Ishikawa (cell line): ENCODE results near the gene NWD2.

Experiments
- CEBPB ChIP-seq: IDR thresholded peaks from 2 replicates; pipeline ENCODE4 v1.6.1; 2012
- CREB1 ChIP-seq: IDR thresholded peaks from 2 replicates; pipeline ENCODE4 v1.6.1; 2012; ENCODE audit warnings: low read depth
- EGR1 ChIP-seq: IDR thresholded peaks from 2 replicates; pipeline ENCODE4 v1.6.1; 2012
- EP300 ChIP-seq: IDR thresholded peaks from 2 replicates; pipeline ENCODE4 v1.6.1; 2012; ENCODE audit warnings: borderline replicate concordance
- FOXM1 ChIP-seq: IDR thresholded peaks from 2 replicates; pipeline ENCODE4 v1.6.1; 2012; ENCODE audit warnings: low read depth, borderline replicate concordance
- MAX ChIP-seq: IDR thresholded peaks from 2 replicates; pipeline ENCODE4 v1.6.1; 2012
- NFIC ChIP-seq: IDR thresholded peaks from 2 replicates; pipeline ENCODE4 v1.6.1; 2012
- RAD21 ChIP-seq: IDR thresholded peaks from 2 replicates; pipeline ENCODE4 v1.6.1; 2012; ENCODE audit warnings: low read depth
- REST ChIP-seq: IDR thresholded peaks from 2 replicates; pipeline ENCODE4 v1.6.1; 2012; ENCODE audit warnings: low read depth, mild to moderate bottlenecking
- TAF1 ChIP-seq: IDR thresholded peaks from 2 replicates; pipeline ENCODE4 v1.6.1; 2012; ENCODE audit warnings: low read depth, mild to moderate bottlenecking
- TCF12 ChIP-seq: IDR thresholded peaks from 2 replicates; pipeline ENCODE4 v1.6.1; 2012; ENCODE audit warnings: low read depth
- TEAD4 ChIP-seq: IDR thresholded peaks from 2 replicates; pipeline ENCODE4 v1.6.1; 2012
- USF1 ChIP-seq: IDR thresholded peaks from 2 replicates; pipeline ENCODE4 v1.6.1; 2012
- YY1 ChIP-seq: IDR thresholded peaks from 2 replicates; pipeline ENCODE4 v1.6.1; 2012; ENCODE audit warnings: low read depth
- ZBTB7A ChIP-seq: IDR thresholded peaks from 2 replicates; pipeline ENCODE4 v1.6.1; 2012; ENCODE audit warnings: low read depth

Gene NWD2

GRCh38 chr4:37232315-37232714 is 12.2 kb upstream of the NWD2 start:
- TF ChIP-seq EP300, result no peak
- TF ChIP-seq CEBPB, result no peak
- no peak for TF ChIP-seq MAX
- no peak for TF ChIP-seq RAD21
- TF ChIP-seq CREB1, result no peak
- no peak for TF ChIP-seq TAF1
- TF ChIP-seq USF1, result no peak
- no peak for TF ChIP-seq TEAD4
- TF ChIP-seq YY1, result no peak
- TF ChIP-seq EGR1, result no peak

GRCh38 chr4:37236165-37236564 is 8.4 kb upstream of the NWD2 start:
- TF ChIP-seq MAX (no peak), YY1 (no peak), CEBPB (no peak), TEAD4 (no peak), TCF12 (no peak)

GRCh38 chr4:37241647-37242046 is 2.9 kb upstream of the NWD2 start:
- TF ChIP-seq MAX (no peak), TAF1 (no peak), TEAD4 (no peak), CEBPB (no peak), RAD21 (no peak), REST (no peak), EP300 (no peak), FOXM1 (no peak), CREB1 (no peak), NFIC (no peak), USF1 (no peak), EGR1 (no peak), YY1 (no peak), ZBTB7A (no peak), TCF12 (no peak)

GRCh38 chr4:37243051-37243450 is 1.5 kb upstream of the NWD2 start:
- no peak for TF ChIP-seq ZBTB7A
- TF ChIP-seq CEBPB, result no peak
- no peak for TF ChIP-seq TEAD4
- TF ChIP-seq NFIC, result no peak
- no peak for TF ChIP-seq CREB1
- no peak for TF ChIP-seq EGR1

- TF ChIP-seq USF1, result no peak
- no peak for TF ChIP-seq FOXM1
Measured at GRCh38 chr4:37243722-37244582, 591 bp upstream of the NWD2 start.

- TF ChIP-seq FOXM1 (no peak), CEBPB (no peak), TAF1 (no peak), ZBTB7A (no peak), NFIC (no peak), USF1 (no peak), TEAD4 (no peak), TCF12 (no peak), REST (no peak), EGR1 (no peak), CREB1 (no peak)
Measured at GRCh38 chr4:37245391-37245954, 930 bp downstream of the NWD2 start.
